ENCODE data around the gene POPDC3. TPM values are rescaled to one million over a fixed set of nuclear protein-coding genes. Genes with fewer than 3 reads are reported as not detected.

The POPDC3 gene
- total and polyA plus RNA-seq, 2 donors (not counting 1 experiment from before 2014, with no cell fraction given) = not detected

GRCh38 chr6:105137388-105137787, 42.4 kb downstream of the POPDC3 start:
- peaks cover 0 to 26% (median 21%) of the 10 kb centered on the region in 4 experiments for H3K27me3 ChIP-seq (replicated peaks in 1 of 4; ENCODE audit: control extremely low read depth in 1 of 4, control insufficient read depth in 3 of 4, insufficient read depth in 4 of 4, low read length in 3 of 4)
- H3K4me1 ChIP-seq (ENCODE audit: control insufficient read depth in 2 of 2, insufficient read depth in 2 of 2, low read length in 2 of 2) = peaks cover 12 to 13% of the 10 kb centered on the region in 2 donors
- Mint-ChIP-seq H3K9me3 (ENCODE audit: insufficient read depth) (no peaks in the 10 kb centered on the region), H3K4me3 (peak overlapping the region; percentile 85), H3K27ac (no peak overlapping the region), H3K27me3 (peaks cover 60% of the 10 kb centered on the region), H3K4me1 (peaks cover 9% of the 10 kb centered on the region)
- H3K36me3 ChIP-seq (replicated peaks in 1 of 2; ENCODE audit: control extremely low read depth in 1 of 2, control insufficient read depth in 1 of 2, extremely low read depth in 1 of 2, insufficient read depth in 2 of 2, low read length in 1 of 2) = no peaks in the 10 kb centered on the region
- no peaks in the 10 kb centered on the region for H4K20me1 ChIP-seq (ENCODE audit: control insufficient read depth, insufficient read depth, low read length, poor library complexity, severe bottlenecking)
- POLR2A ChIA-PET = no interaction called here
- H3K79me2 ChIP-seq (ENCODE audit: control insufficient read depth, insufficient read depth, low read length) = no peaks in the 10 kb centered on the region
- H2AFZ ChIP-seq (ENCODE audit: insufficient read depth, low read depth, low read length, poor library complexity, severe bottlenecking) = peak overlapping the region; percentile 65
- H3K4me2 ChIP-seq (replicated peaks; ENCODE audit: low read depth, low read length, poor library complexity, severe bottlenecking) = peak overlapping the region; percentile 87
- H3K4me3 ChIP-seq (ENCODE audit: control extremely low read depth in 1 of 5, extremely low read depth in 1 of 5, insufficient read depth in 1 of 5, low read depth in 2 of 5, low read length in 4 of 5) = peak overlapping the region in 4 of 5 experiments; percentile 38 to 57 (median 54)
- intact Hi-C loops (cut with micrococcal nuclease) = no loop called here
- TF ChIP-seq CTCF (IDR thresholded peaks at IDR 0.05) (no peak), EZH2 (IDR thresholded peaks at IDR 0.05; ENCODE audit: borderline replicate concordance, insufficient read depth, low read depth, low read length, poor library complexity, severe bottlenecking) (no peak)
- no peak overlapping the region for H3K27ac ChIP-seq (ENCODE audit: low read length in 2 of 2)
- H3K9ac ChIP-seq (ENCODE audit: low read length) = peak overlapping the region; percentile 27
- DNase-seq = no peak
- no peak for ATAC-seq (ENCODE audit: low read depth)
- H3K9me3 ChIP-seq (ENCODE audit: control extremely low read depth in 1 of 3, control insufficient read depth in 2 of 3, insufficient read depth in 1 of 3, low read length in 2 of 3) = peaks cover 0 to 3% (median 0%) of the 10 kb centered on the region in 3 donors
- CTCF ChIA-PET = no interaction called here
- WGBS (ENCODE audit: insufficient coverage) = 14% methylated on average over 23 of the region's 32 CpGs

GRCh38 chr6:105136431-105137350, 43.1 kb downstream of the POPDC3 start:
- Mint-ChIP-seq H3K9me3 (ENCODE audit: insufficient read depth) (no peaks in the 10 kb centered on the region), H3K27me3 (peaks cover 57% of the 10 kb centered on the region), H3K27ac (no peak overlapping the region), H3K4me1 (peaks cover 9% of the 10 kb centered on the region), H3K4me3 (peak overlapping the region; percentile 85)
- Histone ChIP-seq H3K9me3 (ENCODE audit: control extremely low read depth in 1 of 3, control insufficient read depth in 2 of 3, insufficient read depth in 1 of 3, low read length in 2 of 3) (peaks cover 0 to 3% (median 0%) of the 10 kb centered on the region in 3 donors), H2AFZ (ENCODE audit: insufficient read depth, low read depth, low read length, poor library complexity, severe bottlenecking) (peak overlapping the region; percentile 65), H3K4me2 (replicated peaks; ENCODE audit: low read depth, low read length, poor library complexity, severe bottlenecking) (peak overlapping the region; percentile 87), H3K27ac (ENCODE audit: low read length in 2 of 2) (no peak overlapping the region), H3K79me2 (ENCODE audit: control insufficient read depth, insufficient read depth, low read length) (no peaks in the 10 kb centered on the region), H3K27me3 (replicated peaks in 1 of 4; ENCODE audit: control extremely low read depth in 1 of 4, control insufficient read depth in 3 of 4, insufficient read depth in 4 of 4, low read length in 3 of 4) (peaks cover 0 to 26% (median 21%) of the 10 kb centered on the region in 4 experiments), H3K4me3 (ENCODE audit: control extremely low read depth in 1 of 5, extremely low read depth in 1 of 5, insufficient read depth in 1 of 5, low read depth in 2 of 5, low read length in 4 of 5) (peak overlapping the region; percentile 28 to 60 (median 52)), H3K36me3 (replicated peaks in 1 of 2; ENCODE audit: control extremely low read depth in 1 of 2, control insufficient read depth in 1 of 2, extremely low read depth in 1 of 2, insufficient read depth in 2 of 2, low read length in 1 of 2) (no peaks in the 10 kb centered on the region), H3K9ac (ENCODE audit: low read length) (peak overlapping the region; percentile 63), H3K4me1 (ENCODE audit: control insufficient read depth in 2 of 2, insufficient read depth in 2 of 2, low read length in 2 of 2) (peaks cover 12 to 13% of the 10 kb centered on the region in 2 donors), H4K20me1 (ENCODE audit: control insufficient read depth, insufficient read depth, low read length, poor library complexity, severe bottlenecking) (no peaks in the 10 kb centered on the region)
- no peak for TF ChIP-seq EZH2 (IDR thresholded peaks at IDR 0.05; ENCODE audit: borderline replicate concordance, insufficient read depth, low read depth, low read length, poor library complexity, severe bottlenecking)
- no peak for TF ChIP-seq CTCF (IDR thresholded peaks at IDR 0.05)
- ATAC-seq (ENCODE audit: low read depth) (peak; percentile 49), DNase-seq (peak; percentile 55)
- WGBS (ENCODE audit: insufficient coverage) = 1% methylated on average over 122 of the region's 122 CpGs
- POLR2A ChIA-PET = no interaction called here
- CTCF ChIA-PET = no interaction called here
- intact Hi-C loops (cut with micrococcal nuclease) = no loop called here
